Keratinocyte (primary cell): ENCODE results near the gene PRKCD. TPM values are rescaled to one million over a fixed set of nuclear protein-coding genes. Genes with fewer than 3 reads are reported as not detected.

Source experiments
- DNase-seq: peaks from one replicate; pipeline ENCODE4 v3.0.0-alpha.2; 2011; ENCODE audit warnings: low read depth, missing footprints, low spot score
- FAIRE-seq: peaks from 2 replicates; lab custom pipeline; 2011; peaks lifted over from hg19 to GRCh38; lab: Jason Lieb, UNC
- H2AFZ ChIP-seq: 2 replicates; pipeline ENCODE4 v1.6.0; 2012; ENCODE audit warnings: low read length, control low read depth, inconsistent platforms; ENCODE audit not compliant: control insufficient read depth
- H3K27ac ChIP-seq: 2 replicates; pipeline ENCODE4 v1.5.1; 2011; ENCODE audit warnings: low read length; ENCODE audit not compliant: control insufficient read depth, insufficient read depth
- H3K27me3 ChIP-seq: 3 replicates; pipeline ENCODE4 v1.6.0; 2011; ENCODE audit warnings: low read length; ENCODE audit not compliant: control insufficient read depth, insufficient read depth; ENCODE audit errors: extremely low read depth
- H3K36me3 ChIP-seq, 2 experiments: 2 replicates in 1 of 2; 3 replicates in 1 of 2; pipeline ENCODE4 v1.5.1; 2011; ENCODE audit warnings: low read length in 2 of 2, mild to moderate bottlenecking in 1 of 2; ENCODE audit not compliant: control insufficient read depth in 2 of 2, insufficient read depth in 2 of 2; ENCODE audit errors: extremely low read depth in 1 of 2
- H3K4me1 ChIP-seq: 3 replicates; pipeline ENCODE4 v1.5.1; 2011; ENCODE audit warnings: low read length; ENCODE audit not compliant: control insufficient read depth, insufficient read depth; ENCODE audit errors: extremely low read depth
- H3K4me2 ChIP-seq: 3 replicates; pipeline ENCODE4 v1.6.0; 2011; ENCODE audit warnings: low read depth, low read length; ENCODE audit not compliant: control insufficient read depth, insufficient read depth; ENCODE audit errors: extremely low read depth
- H3K4me3 ChIP-seq, 3 experiments: fragments of 200-600 bp in 1 of 3; sonication (generic) in 1 of 3; 2 replicates in 2 of 3; 3 replicates in 1 of 3; pipeline ENCODE4 v1.5.1; 2011 to 2016; ENCODE audit warnings: low read length in 3 of 3, mild to moderate bottlenecking in 3 of 3, control low read depth in 2 of 3, inconsistent platforms in 1 of 3, low read depth in 1 of 3, mixed read lengths in 1 of 3, mixed run types in 1 of 3, moderate library complexity in 1 of 3; ENCODE audit not compliant: control insufficient read depth in 2 of 3, insufficient read depth in 2 of 3; ENCODE audit errors: extremely low read depth in 1 of 3
- H3K79me2 ChIP-seq: 2 replicates; pipeline ENCODE4 v1.6.0; 2012; ENCODE audit warnings: low read length; ENCODE audit not compliant: control insufficient read depth, insufficient read depth
- H3K9ac ChIP-seq: 3 replicates; pipeline ENCODE4 v1.6.0; 2011; ENCODE audit warnings: low read length; ENCODE audit not compliant: control insufficient read depth, insufficient read depth; ENCODE audit errors: extremely low read depth
- H3K9me1 ChIP-seq: 3 replicates; pipeline ENCODE4 v1.6.0; 2011; ENCODE audit warnings: low read length; ENCODE audit not compliant: control insufficient read depth, insufficient read depth; ENCODE audit errors: extremely low read depth
- H3K9me3 ChIP-seq: 2 replicates; pipeline ENCODE4 v1.5.1; 2012; ENCODE audit warnings: low read depth, low read length; ENCODE audit not compliant: control insufficient read depth
- H4K20me1 ChIP-seq: 3 replicates; pipeline ENCODE4 v1.6.0; 2011; ENCODE audit warnings: low read length; ENCODE audit not compliant: control insufficient read depth, insufficient read depth; ENCODE audit errors: extremely low read depth
- CTCF ChIP-seq, 3 experiments: IDR thresholded peaks in 1 of 3; conservative IDR thresholded peaks in 1 of 3; optimal IDR thresholded peaks in 1 of 3; 2 replicates in 2 of 3; 3 replicates in 1 of 3; pipeline versions ENCODE3 to v1.5.1; 2011; ENCODE audit warnings: low read length in 3 of 3, mild to moderate bottlenecking in 3 of 3, moderate library complexity in 2 of 3, control low read depth in 1 of 3, inconsistent platforms in 1 of 3; ENCODE audit not compliant: insufficient read depth in 2 of 3; ENCODE audit errors: extremely low read depth in 1 of 3
- EZH2 ChIP-seq: IDR thresholded peaks from one replicate; pipeline ENCODE4 v1.6.1; 2012; ENCODE audit warnings: inconsistent platforms, mild to moderate bottlenecking, low read length, moderate library complexity
- dilution Hi-C: fragments of 300-500 bp; cut with MboI; formaldehyde crosslinking; loops from one replicate; pipeline ENCODE4 v1.7.0; 2020; ENCODE audit warnings: low sequenced_read_pairs; ENCODE audit not compliant: extremely low pct_ligation_motif_present
- polyA plus RNA-seq, 5 experiments: library from polyadenylated mRNA; depleted of rRNA in 3 of 5; stranded (reverse) in 3 of 5; stranded (forward) in 1 of 5; unstranded in 1 of 5; fragments of >200 nt; gene quantifications; 1 replicate in 1 of 5; 2 replicates in 3 of 5; 3 replicates in 1 of 5; pipeline versions ENCODE4 v1.2.1 to v1.2.3, GENCODE V29; 2011 to 2012; ENCODE audit warnings: missing spikeins in 2 of 5, low read depth in 1 of 5, low replicate concordance in 1 of 5

PRKCD gene
- polyA plus RNA-seq, 1 donor (not counting 4 experiments of a cell fraction or from before 2014, with no cell fraction given), result 25.1 TPM

DNA sequence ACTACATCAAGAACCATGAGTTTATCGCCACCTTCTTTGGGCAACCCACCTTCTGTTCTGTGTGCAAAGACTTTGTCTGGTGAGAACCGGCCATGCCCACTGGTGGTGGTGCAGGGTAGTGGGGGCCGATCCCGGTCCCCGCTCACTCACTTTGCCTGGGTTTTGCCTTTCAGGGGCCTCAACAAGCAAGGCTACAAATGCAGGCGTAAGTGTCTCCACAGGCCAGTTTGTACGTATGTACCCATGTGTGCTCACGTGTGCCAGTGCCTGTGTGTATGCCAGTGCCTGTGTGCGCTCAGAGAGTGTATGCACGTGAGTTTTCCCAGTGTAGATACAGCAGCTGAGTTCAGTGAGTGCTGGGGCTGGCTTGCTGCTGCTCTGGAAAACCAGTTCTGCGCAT is 20.5 kb downstream of the PRKCD start:
- no peak for TF ChIP-seq CTCF (optimal IDR thresholded peaks at IDR 0.05 in 1 of 3, IDR thresholded peaks at IDR 0.05 in 1 of 3, conservative IDR thresholded peaks at IDR 0.05 in 1 of 3; ENCODE audit: extremely low read depth in 1 of 3, insufficient read depth in 2 of 3, low read length in 3 of 3)
- H3K9me1 ChIP-seq, result no peaks in the 10 kb centered on the region
- H3K9ac ChIP-seq, result no peak overlapping the region
- H3K4me1 ChIP-seq, result no peaks in the 10 kb centered on the region
- H3K4me2 ChIP-seq, result no peak overlapping the region
- no peak overlapping the region for H2AFZ ChIP-seq
- FAIRE-seq, result no peak
- no peak overlapping the region for H3K27ac ChIP-seq
- H3K79me2 ChIP-seq, result no peaks in the 10 kb centered on the region
- no peaks in the 10 kb centered on the region for H3K27me3 ChIP-seq
- no peak overlapping the region for H3K4me3 ChIP-seq
- dilution Hi-C loops, result no loop called here
- no peak for DNase-seq
- peaks cover 2% of the 10 kb centered on the region for H4K20me1 ChIP-seq
- no peaks in the 10 kb centered on the region for H3K9me3 ChIP-seq
- H3K36me3 ChIP-seq, result peaks cover 21 to 43% of the 10 kb centered on the region in 2 experiments

DNA sequence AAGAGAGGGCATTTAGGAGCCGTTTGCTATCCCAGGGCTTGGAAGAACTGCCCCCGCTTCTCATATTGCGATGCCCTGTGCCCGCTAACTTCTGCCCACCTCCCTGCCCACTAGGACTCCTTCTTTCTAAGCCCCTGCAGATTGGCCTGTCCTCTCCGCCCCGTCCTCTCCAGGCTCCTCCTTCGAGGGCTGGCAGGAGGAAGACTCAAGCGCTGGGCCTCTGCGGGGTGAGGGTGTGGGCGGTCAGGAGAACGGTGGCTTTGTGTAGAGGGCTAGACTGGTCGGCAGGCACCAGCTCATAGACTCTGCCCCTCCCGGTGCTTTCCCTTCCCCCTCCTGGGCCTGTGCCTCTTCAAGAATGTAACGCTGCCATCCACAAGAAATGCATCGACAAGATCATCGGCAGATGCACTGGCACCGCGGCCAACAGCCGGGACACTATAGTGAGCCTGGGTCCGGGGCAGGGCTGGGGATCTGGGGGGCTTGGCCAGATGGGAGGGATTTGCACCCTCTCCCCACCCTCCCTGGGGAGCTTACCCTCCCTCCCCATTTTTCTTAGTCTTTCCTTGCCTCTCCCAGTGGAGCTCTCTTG is 21.9 kb downstream of the PRKCD start:
- H3K4me3 ChIP-seq, result no peak overlapping the region
- H4K20me1 ChIP-seq, result no peaks in the 10 kb centered on the region
- H3K4me1 ChIP-seq, result no peaks in the 10 kb centered on the region
- FAIRE-seq, result no peak
- H3K36me3 ChIP-seq, result peaks cover 24 to 47% of the 10 kb centered on the region in 2 experiments
- dilution Hi-C loops, result no loop called here
- no peak overlapping the region for H3K4me2 ChIP-seq
- no peaks in the 10 kb centered on the region for H3K79me2 ChIP-seq
- no peak overlapping the region for H3K9ac ChIP-seq
- no peaks in the 10 kb centered on the region for H3K9me1 ChIP-seq
- TF ChIP-seq CTCF (optimal IDR thresholded peaks at IDR 0.05 in 1 of 3, IDR thresholded peaks at IDR 0.05 in 1 of 3, conservative IDR thresholded peaks at IDR 0.05 in 1 of 3; ENCODE audit: extremely low read depth in 1 of 3, insufficient read depth in 2 of 3, low read length in 3 of 3), result no peak
- TF ChIP-seq EZH2, result no peak
- no peaks in the 10 kb centered on the region for H3K27me3 ChIP-seq
- H2AFZ ChIP-seq, result no peak overlapping the region
- no peak overlapping the region for H3K27ac ChIP-seq
- no peak for DNase-seq
- H3K9me3 ChIP-seq, result no peaks in the 10 kb centered on the region
